B cell (primary cell): ENCODE measurements around the gene AXL.

Experiments
- EZH2 ChIP-seq: IDR thresholded peaks from 2 replicates; pipeline ENCODE4 v1.6.1; 2012; ENCODE audit warnings: borderline replicate concordance, low read depth, mild to moderate bottlenecking, moderate library complexity, low read length; ENCODE audit not compliant: insufficient read depth, poor library complexity, severe bottlenecking
- TF ChIP-seq, protein P1 (sequence below): fragments of 200-600 bp; IDR thresholded peaks from one replicate; pipeline ENCODE4 v1.8.0; 2022; ENCODE audit warnings: antibody characterized with exemption, mild to moderate bottlenecking

DNA sequence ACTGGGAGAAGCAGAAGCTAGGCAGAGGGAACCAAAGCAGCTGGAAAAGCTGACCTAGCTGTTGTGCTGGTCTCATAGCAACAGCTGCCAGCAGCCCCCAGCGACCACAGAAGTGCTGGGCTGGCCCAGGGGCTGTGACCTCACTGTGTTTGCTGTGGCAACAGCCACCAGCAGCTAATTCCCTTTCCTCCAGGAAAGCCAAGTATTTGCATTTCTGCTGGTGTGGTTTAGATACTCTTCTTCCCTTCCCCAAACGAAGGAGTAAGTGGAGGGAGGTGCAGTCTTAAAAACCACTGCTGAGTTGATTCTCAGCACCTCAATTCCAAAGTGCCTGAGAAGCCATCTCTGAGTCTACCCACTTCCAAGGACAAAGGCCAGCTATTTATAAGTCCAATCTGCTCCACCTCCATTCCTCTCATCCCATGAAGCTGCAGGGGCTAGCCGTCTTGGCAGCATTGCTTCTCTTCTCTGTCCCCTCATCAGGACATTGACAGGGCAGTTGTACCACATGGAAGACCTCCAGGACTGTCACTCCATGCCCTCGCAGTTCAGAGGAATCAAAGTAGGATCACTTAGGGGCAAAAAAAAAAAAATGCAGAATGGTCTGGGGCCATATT, 79.4 kb downstream of the AXL start:
- TF ChIP-seq, protein P1, sequence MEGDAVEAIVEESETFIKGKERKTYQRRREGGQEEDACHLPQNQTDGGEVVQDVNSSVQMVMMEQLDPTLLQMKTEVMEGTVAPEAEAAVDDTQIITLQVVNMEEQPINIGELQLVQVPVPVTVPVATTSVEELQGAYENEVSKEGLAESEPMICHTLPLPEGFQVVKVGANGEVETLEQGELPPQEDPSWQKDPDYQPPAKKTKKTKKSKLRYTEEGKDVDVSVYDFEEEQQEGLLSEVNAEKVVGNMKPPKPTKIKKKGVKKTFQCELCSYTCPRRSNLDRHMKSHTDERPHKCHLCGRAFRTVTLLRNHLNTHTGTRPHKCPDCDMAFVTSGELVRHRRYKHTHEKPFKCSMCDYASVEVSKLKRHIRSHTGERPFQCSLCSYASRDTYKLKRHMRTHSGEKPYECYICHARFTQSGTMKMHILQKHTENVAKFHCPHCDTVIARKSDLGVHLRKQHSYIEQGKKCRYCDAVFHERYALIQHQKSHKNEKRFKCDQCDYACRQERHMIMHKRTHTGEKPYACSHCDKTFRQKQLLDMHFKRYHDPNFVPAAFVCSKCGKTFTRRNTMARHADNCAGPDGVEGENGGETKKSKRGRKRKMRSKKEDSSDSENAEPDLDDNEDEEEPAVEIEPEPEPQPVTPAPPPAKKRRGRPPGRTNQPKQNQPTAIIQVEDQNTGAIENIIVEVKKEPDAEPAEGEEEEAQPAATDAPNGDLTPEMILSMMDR, result no peak
- TF ChIP-seq EZH2, result no peak
